Vagina (tissue), 2 donors: ENCODE results near the gene ENOX2.

Experiments used
- CTCF ChIP-seq, 3 experiments: fragments of 450-650 bp in 2 of 3; fragments of 200-600 bp in 1 of 3; sonication (generic) in 1 of 3; IDR thresholded peaks; one replicate each; pipeline ENCODE4 v1.5.1; 2017 to 2019; ENCODE audit warnings: antibody characterized with exemption in 3 of 3, mild to moderate bottlenecking in 2 of 3, moderate library complexity in 2 of 3
- POLR2A ChIP-seq, 2 donors: fragments of 450-650 bp; IDR thresholded peaks; one replicate each; pipeline ENCODE4 v1.6.1; 2017; ENCODE audit warnings: antibody characterized with exemption in 2 of 2, mild to moderate bottlenecking in 2 of 2, moderate library complexity in 2 of 2

- no peak for TF ChIP-seq POLR2A (IDR thresholded peaks at IDR 0.05)
- TF ChIP-seq CTCF (IDR thresholded peaks at IDR 0.05): no peak
Observed at GRCh38 chrX:130902446-130902782, 595 bp downstream of the ENOX2 start.
